ELR (cell line): ENCODE data around the gene CDK17.
A peak's percentile ranks its signal among the peaks of the same experiment; 100 is the strongest.

Experiments used
- DNase-seq: peaks from one replicate; pipeline ENCODE4 v3.0.0-alpha.2; 2015; ENCODE audit warnings: low read depth

The CDK17 gene

GRCh38 chr12:96261557-96261956 is 138.7 kb downstream of the CDK17 start:
- DNase-seq: no peak

GRCh38 chr12:96260644-96261043 is 139.6 kb downstream of the CDK17 start:
- no peak for DNase-seq

- no peak for DNase-seq
Observed at GRCh38 chr12:96260231-96260630, 140.0 kb downstream of the CDK17 start.

GRCh38 chr12:96258104-96258961 is 141.9 kb downstream of the CDK17 start:
- no peak for DNase-seq

- DNase-seq: no peak
Observed at GRCh38 chr12:96257550-96258103, 142.6 kb downstream of the CDK17 start.

- no peak for DNase-seq
Observed at GRCh38 chr12:96256672-96257361, 143.4 kb downstream of the CDK17 start.

GRCh38 chr12:96255077-96255476 is 145.2 kb downstream of the CDK17 start:
- peak; percentile 40 for DNase-seq

GRCh38 chr12:96250119-96250685 is 150.0 kb downstream of the CDK17 start:
- no peak for DNase-seq

- DNase-seq: peak; percentile 53
Observed at GRCh38 chr12:96249196-96250118, 150.8 kb downstream of the CDK17 start.

- no peak for DNase-seq
Observed at GRCh38 chr12:96248136-96248931, 151.9 kb downstream of the CDK17 start.

GRCh38 chr12:96247563-96247962 is 152.7 kb downstream of the CDK17 start:
- DNase-seq: peak; percentile 86

- DNase-seq: no peak
Observed at GRCh38 chr12:96246926-96247505, 153.2 kb downstream of the CDK17 start.

GRCh38 chr12:96244826-96245225 is 155.4 kb downstream of the CDK17 start:
- DNase-seq: no peak

GRCh38 chr12:96242597-96242996 is 157.6 kb downstream of the CDK17 start:
- no peak for DNase-seq

GRCh38 chr12:96241846-96242256 is 158.4 kb downstream of the CDK17 start:
- DNase-seq: no peak

- no peak for DNase-seq
Observed at GRCh38 chr12:96241431-96241830, 158.8 kb downstream of the CDK17 start.

- DNase-seq: no peak
Observed at GRCh38 chr12:96240656-96241055, 159.6 kb downstream of the CDK17 start.

GRCh38 chr12:96239711-96240635 is 160.3 kb downstream of the CDK17 start:
- no peak for DNase-seq

- DNase-seq: no peak
Observed at GRCh38 chr12:96238336-96239047, 161.7 kb downstream of the CDK17 start.
